PC-9 (cell line): ENCODE measurements around the gene NOX5. TPM values are rescaled to one million over a fixed set of nuclear protein-coding genes. Genes with fewer than 3 reads are reported as not detected.

ENCODE experiments used
- BruUV-seq: library from RNA; stranded (reverse); fragments of 400-500 nt; replicated peaks from 2 replicates; lab custom pipeline; 2021; lab: Mats Ljungman, UMichigan
- CTCF ChIA-PET: fragments of 300-600 bp; sonication (Branson Sonifier 250); formaldehyde crosslinking; loops from one replicate; lab custom pipeline; 2022; ENCODE audit warnings: antibody characterized with exemption; lab: Charles Lee
- POLR2A ChIA-PET: fragments of 300-600 bp; sonication (Branson Sonifier 250); formaldehyde crosslinking; loops from one replicate; lab custom pipeline; 2022; ENCODE audit warnings: antibody characterized with exemption; ENCODE audit not compliant: unreplicated experiment; lab: Charles Lee
- DNase-seq, 2 experiments: peaks; one replicate each; pipeline versions ENCODE4 v3.0.0 to v3.0.0-alpha.2; 2015 to 2022; ENCODE audit warnings: mixed read lengths in 1 of 2
- H2AFZ ChIP-seq: fragments of 200-600 bp; sonication (generic); 2 replicates; pipeline ENCODE4 v1.8.1; 2017; ENCODE audit warnings: antibody characterized with exemption
- H3F3A ChIP-seq: fragments of 200-600 bp; sonication (generic); 2 replicates; pipeline ENCODE4 v1.8.1; 2017; ENCODE audit warnings: antibody characterized with exemption, mild to moderate bottlenecking, low read depth; ENCODE audit not compliant: insufficient read depth
- H3K27ac ChIP-seq: fragments of 200-600 bp; sonication (generic); 2 replicates; pipeline ENCODE4 v1.6.1; 2016; ENCODE audit warnings: mixed run types
- H3K27me3 ChIP-seq: fragments of 200-600 bp; sonication (generic); 2 replicates; pipeline ENCODE4 v1.6.1; 2016; ENCODE audit warnings: low read depth, mixed run types; ENCODE audit not compliant: insufficient read depth
- H3K36me3 ChIP-seq: fragments of 200-600 bp; sonication (generic); 2 replicates; pipeline ENCODE4 v1.6.1; 2016; ENCODE audit warnings: low read depth, mixed run types
- H3K4me1 ChIP-seq: fragments of 200-600 bp; sonication (generic); replicated peaks from 2 replicates; pipeline ENCODE4 v1.6.1; 2016; ENCODE audit warnings: mixed run types; ENCODE audit not compliant: insufficient read depth
- H3K4me2 ChIP-seq: fragments of 200-600 bp; sonication (generic); 2 replicates; pipeline ENCODE4 v1.6.1; 2017; ENCODE audit warnings: mixed run types
- H3K4me3 ChIP-seq: fragments of 200-600 bp; sonication (generic); 2 replicates; pipeline ENCODE4 v1.6.1; 2016; ENCODE audit warnings: mixed run types
- H3K79me2 ChIP-seq: fragments of 200-600 bp; sonication (generic); 2 replicates; pipeline ENCODE4 v1.6.1; 2017; ENCODE audit warnings: low read depth, mixed run types
- H3K9me2 ChIP-seq: fragments of 200-600 bp; sonication (generic); 2 replicates; pipeline ENCODE4 v1.8.1; 2017; ENCODE audit warnings: mild to moderate bottlenecking; ENCODE audit not compliant: insufficient read depth
- H3K9me3 ChIP-seq: fragments of 200-600 bp; sonication (generic); 2 replicates; pipeline ENCODE4 v1.8.1; 2016; ENCODE audit warnings: low read depth; ENCODE audit not compliant: insufficient read depth
- H4K20me1 ChIP-seq: fragments of 200-600 bp; sonication (generic); 2 replicates; pipeline ENCODE4 v1.8.1; 2017; ENCODE audit not compliant: insufficient read depth
- EZH2 ChIP-seq: fragments of 200-600 bp; sonication (generic); IDR thresholded peaks from 2 replicates; pipeline ENCODE4 v1.8.0; 2017; ENCODE audit warnings: antibody characterized with exemption, low read depth
- intact Hi-C: fragments of 100-400 bp; cut with micrococcal nuclease; formaldehyde crosslinking; loops from one replicate; pipeline ENCODE4 v1.10.0; 2022; ENCODE audit not compliant: unreplicated experiment
- total RNA-seq: library from RNA; stranded (reverse); gene quantifications from 2 replicates; pipeline ENCODE4 v1.2.3, GENCODE V29; 2021
- TF ChIP-seq, protein P1 (sequence below): fragments of 200-600 bp; sonication (generic); conservative IDR thresholded peaks from 2 replicates; pipeline ENCODE4 v1.6.1; 2017; ENCODE audit warnings: mixed run types, antibody characterized with exemption, mild to moderate bottlenecking, moderate library complexity

The NOX5 gene
- total RNA-seq, 1 experiment from 2014 or later = 1.5 TPM

DNA sequence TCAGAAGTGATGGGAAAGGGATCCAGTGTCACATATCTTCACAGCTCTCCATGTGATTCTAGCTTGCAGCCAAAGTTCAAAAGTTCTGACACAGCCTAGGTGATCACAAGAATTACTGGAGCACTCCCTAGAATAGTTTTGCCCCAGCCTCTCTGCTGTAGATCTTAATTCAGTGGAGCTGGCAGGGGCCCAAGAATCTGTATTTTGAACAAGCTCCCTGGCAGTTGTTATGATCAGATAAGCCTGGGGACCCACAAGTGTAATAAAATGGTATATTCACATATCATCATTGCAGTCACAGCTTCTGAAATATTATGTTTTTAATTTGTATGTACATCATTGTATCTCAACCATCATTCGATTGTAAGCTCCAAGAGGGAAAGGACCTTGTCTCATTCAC is 62.3 kb downstream of the NOX5 start:
- no peak overlapping the region for H3K4me3 ChIP-seq
- no peaks in the 10 kb centered on the region for H3K79me2 ChIP-seq
- DNase-seq = no peak
- intact Hi-C loops = no loop called here
- no peaks in the 10 kb centered on the region for H4K20me1 ChIP-seq
- ChIA-PET CTCF (no interaction called here), POLR2A (interaction anchor here (1.1 kb wide), 1 partner anchor 16 kb away, joined by 3 read pairs; no protein-coding TSS in a partner anchor)
- no peaks in the 10 kb centered on the region for H3K36me3 ChIP-seq
- BruUV-seq = no TSS peak
- H3K4me1 ChIP-seq = peaks cover 45% of the 10 kb centered on the region
- H3K27ac ChIP-seq = no peak overlapping the region
- no peak for TF ChIP-seq EZH2
- TF ChIP-seq, protein P1, sequence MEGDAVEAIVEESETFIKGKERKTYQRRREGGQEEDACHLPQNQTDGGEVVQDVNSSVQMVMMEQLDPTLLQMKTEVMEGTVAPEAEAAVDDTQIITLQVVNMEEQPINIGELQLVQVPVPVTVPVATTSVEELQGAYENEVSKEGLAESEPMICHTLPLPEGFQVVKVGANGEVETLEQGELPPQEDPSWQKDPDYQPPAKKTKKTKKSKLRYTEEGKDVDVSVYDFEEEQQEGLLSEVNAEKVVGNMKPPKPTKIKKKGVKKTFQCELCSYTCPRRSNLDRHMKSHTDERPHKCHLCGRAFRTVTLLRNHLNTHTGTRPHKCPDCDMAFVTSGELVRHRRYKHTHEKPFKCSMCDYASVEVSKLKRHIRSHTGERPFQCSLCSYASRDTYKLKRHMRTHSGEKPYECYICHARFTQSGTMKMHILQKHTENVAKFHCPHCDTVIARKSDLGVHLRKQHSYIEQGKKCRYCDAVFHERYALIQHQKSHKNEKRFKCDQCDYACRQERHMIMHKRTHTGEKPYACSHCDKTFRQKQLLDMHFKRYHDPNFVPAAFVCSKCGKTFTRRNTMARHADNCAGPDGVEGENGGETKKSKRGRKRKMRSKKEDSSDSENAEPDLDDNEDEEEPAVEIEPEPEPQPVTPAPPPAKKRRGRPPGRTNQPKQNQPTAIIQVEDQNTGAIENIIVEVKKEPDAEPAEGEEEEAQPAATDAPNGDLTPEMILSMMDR = no peak
- H3F3A ChIP-seq = peaks cover 9% of the 10 kb centered on the region; the same call in 1 of the 2 replicates
- no peak overlapping the region for H3K4me2 ChIP-seq
- H3K9me2 ChIP-seq = no peaks in the 10 kb centered on the region
- no peaks in the 10 kb centered on the region for H3K27me3 ChIP-seq
- H3K9me3 ChIP-seq = no peaks in the 10 kb centered on the region
- H2AFZ ChIP-seq = no peak overlapping the region

- no peak overlapping the region for H3K4me2 ChIP-seq
- CTCF ChIA-PET = interaction anchor here (0.6 kb wide), 1 partner anchor 27 kb away, joined by 6 read pairs; no protein-coding TSS in a partner anchor
- intact Hi-C loops = no loop called here
- no peaks in the 10 kb centered on the region for H3K27me3 ChIP-seq
- no peak overlapping the region for H2AFZ ChIP-seq
- no peaks in the 10 kb centered on the region for H3K79me2 ChIP-seq
- no TSS peak for BruUV-seq
- no peaks in the 10 kb centered on the region for H3K36me3 ChIP-seq
- H3K9me3 ChIP-seq = no peaks in the 10 kb centered on the region
- peaks cover 17% of the 10 kb centered on the region; the same call in 1 of the 2 replicates for H3F3A ChIP-seq
- peaks cover 59% of the 10 kb centered on the region for H3K4me1 ChIP-seq
- DNase-seq = no peak
- no peaks in the 10 kb centered on the region for H4K20me1 ChIP-seq
- H3K27ac ChIP-seq = no peak overlapping the region
- H3K9me2 ChIP-seq = no peaks in the 10 kb centered on the region
- POLR2A ChIA-PET = no interaction called here
- TF ChIP-seq, protein P1 = no peak
- TF ChIP-seq EZH2 = no peak
- H3K4me3 ChIP-seq = no peak overlapping the region
Observed at GRCh38 chr15:69078638-69079037, 64.1 kb downstream of the NOX5 start.

GRCh38 chr15:69080295-69081248 is 66.1 kb downstream of the NOX5 start:
- H3F3A ChIP-seq = peaks cover 17% of the 10 kb centered on the region; the same call in 1 of the 2 replicates
- H3K9me2 ChIP-seq = no peaks in the 10 kb centered on the region
- ChIA-PET POLR2A (interaction anchor here (0.5 to 1.4 kb wide), 3 partner anchors 12 to 75 kb away, joined by 3 to 7 read pairs (median 5); no protein-coding TSS in a partner anchor), CTCF (interaction anchor here (0.6 kb wide), 1 partner anchor 53 kb away, joined by 3 read pairs; no protein-coding TSS in a partner anchor)
- H3K4me1 ChIP-seq = peaks cover 56% of the 10 kb centered on the region
- no TSS peak for BruUV-seq
- intact Hi-C loops = no loop called here
- H3K36me3 ChIP-seq = no peaks in the 10 kb centered on the region
- TF ChIP-seq, protein P1 = no peak
- TF ChIP-seq EZH2 = no peak
- H3K4me3 ChIP-seq = no peak overlapping the region
- peak overlapping the region; percentile 61 for H3K4me2 ChIP-seq
- no peaks in the 10 kb centered on the region for H4K20me1 ChIP-seq
- no peaks in the 10 kb centered on the region for H3K79me2 ChIP-seq
- no peak overlapping the region for H2AFZ ChIP-seq
- no peaks in the 10 kb centered on the region for H3K27me3 ChIP-seq
- H3K27ac ChIP-seq = no peak overlapping the region
- H3K9me3 ChIP-seq = no peaks in the 10 kb centered on the region
- DNase-seq = peak; percentile 58
